HepG2 (cell line): ENCODE data around the gene ETFA. TPM values are rescaled to one million over a fixed set of nuclear protein-coding genes. Genes with fewer than 3 reads are reported as not detected.

ENCODE experiments used
- ATAC-seq: fragments of 200-7000 bp; cut with Tn5 transposase; 3 replicates; pipeline ENCODE4 v1.9.1; 2020; ENCODE audit warnings: mild to moderate bottlenecking, moderate library complexity
- BruUV-seq: library from RNA; stranded (reverse); fragments of 400-500 nt; replicated peaks from 2 replicates; lab custom pipeline; 2021; lab: Mats Ljungman, UMichigan
- CTCF ChIA-PET: fragments of 300-600 bp; formaldehyde crosslinking; extraction: SDS; loops from one replicate; lab custom pipeline; 2021; ENCODE audit warnings: low total read pairs, inconsistent platforms, low intra/inter-chr PET ratio; lab: Yijun Ruan, JAX
- POLR2A ChIA-PET: fragments of 350-600 bp; sonication (Branson Sonifier 250); formaldehyde crosslinking; loops from one replicate; lab custom pipeline; 2020; ENCODE audit warnings: antibody characterized with exemption, inconsistent platforms; lab: Yijun Ruan, JAX
- DNase-seq: peaks from one replicate; pipeline ENCODE4 v3.0.0-alpha.2; 2015; ENCODE audit warnings: low spot score
- FAIRE-seq: peaks from 3 replicates; lab custom pipeline; 2011; peaks lifted over from hg19 to GRCh38; lab: Jason Lieb, UNC
- H2AFZ ChIP-seq: one replicate; pipeline ENCODE4 v1.6.1; 2011; ENCODE audit warnings: low read length, inconsistent platforms
- H3K27ac ChIP-seq: fragments of 300-600 bp; 3 replicates; pipeline ENCODE4 v1.8.0; 2011; ENCODE audit warnings: mixed run types, mild to moderate bottlenecking, mixed read lengths, low read length, inconsistent platforms; ENCODE audit not compliant: insufficient read depth; ENCODE audit errors: extremely low read length
- H3K27me3 ChIP-seq, 2 experiments: fragments of 200-600 bp in 1 of 2; 2 replicates in 1 of 2; 3 replicates in 1 of 2; pipeline versions ENCODE4 v1.6.0 to v1.8.0; 2011; ENCODE audit warnings: low read length in 2 of 2, mild to moderate bottlenecking in 2 of 2, moderate library complexity in 2 of 2, inconsistent platforms in 1 of 2; ENCODE audit not compliant: insufficient read depth in 2 of 2, control insufficient read depth in 1 of 2
- H3K36me3 ChIP-seq, 2 experiments: fragments of 200-600 bp in 1 of 2; replicated peaks in 1 of 2; 2 replicates in 1 of 2; 3 replicates in 1 of 2; pipeline versions ENCODE4 v1.5.1 to v1.8.0; 2011; ENCODE audit warnings: low read length in 2 of 2, inconsistent platforms in 1 of 2; ENCODE audit not compliant: insufficient read depth in 2 of 2, control insufficient read depth in 1 of 2
- H3K4me1 ChIP-seq: 2 replicates; pipeline ENCODE4 v1.5.1; 2012; ENCODE audit warnings: low read length, inconsistent platforms; ENCODE audit not compliant: insufficient read depth
- H3K4me2 ChIP-seq: 2 replicates; pipeline ENCODE4 v1.6.0; 2011; ENCODE audit warnings: low read depth, low read length, inconsistent platforms
- H3K4me3 ChIP-seq, 3 experiments: fragments of 200-600 bp in 1 of 3; sonication (generic), shearing (Covaris generic) in 1 of 3; replicated peaks in 1 of 3; 2 replicates each; pipeline ENCODE4 v1.5.1; 2011 to 2016; ENCODE audit warnings: low read length in 3 of 3, inconsistent platforms in 2 of 3, low read depth in 2 of 3, mild to moderate bottlenecking in 2 of 3, control low read depth in 1 of 3, mixed read lengths in 1 of 3; ENCODE audit not compliant: insufficient read depth in 1 of 3
- H3K79me2 ChIP-seq: one replicate; pipeline ENCODE4 v1.6.1; 2011; ENCODE audit warnings: low read length, inconsistent platforms; ENCODE audit not compliant: insufficient read depth
- H3K9ac ChIP-seq: 2 replicates; pipeline ENCODE4 v1.6.0; 2011; ENCODE audit warnings: mild to moderate bottlenecking, low read depth, low read length, inconsistent platforms; ENCODE audit not compliant: insufficient read depth
- H3K9me3 ChIP-seq: 2 replicates; pipeline ENCODE4 v1.5.1; 2012; ENCODE audit warnings: mild to moderate bottlenecking, low read length
- H4K20me1 ChIP-seq: 2 replicates; pipeline ENCODE4 v1.6.0; 2011; ENCODE audit warnings: inconsistent platforms, mild to moderate bottlenecking, low read length, moderate library complexity; ENCODE audit not compliant: insufficient read depth
- CAMTA2 ChIP-seq: sonication (generic); formaldehyde crosslinking; IDR thresholded peaks from 2 replicates; pipeline ENCODE4 v1.4.0; 2020; ENCODE audit warnings: mild to moderate bottlenecking, missing genetic modification reagents, borderline replicate concordance
- RAD51 ChIP-seq: fragments of 450-650 bp; IDR thresholded peaks from 2 replicates; pipeline ENCODE4 v1.6.1; 2016; ENCODE audit warnings: borderline replicate concordance
- ZFAT ChIP-seq: sonication (generic); formaldehyde crosslinking; conservative IDR thresholded peaks from 2 replicates; pipeline ENCODE4 v1.8.1; 2023; ENCODE audit warnings: missing genetic modification reagents, inconsistent platforms
- ZNF619 ChIP-seq: sonication (generic); formaldehyde crosslinking; IDR thresholded peaks from 2 replicates; pipeline ENCODE4 v1.4.0; 2020; ENCODE audit warnings: mild to moderate bottlenecking, missing genetic modification reagents
- WGBS: methylation state at CpG from one replicate; pipeline ENCODE4 v1.1.6; 2017; ENCODE audit warnings: low lambda C conversion rate; 5-methylcytosine and 5-hydroxymethylcytosine counted together
- in situ Hi-C: cut with HindIII; loops from 2 replicates; pipeline ENCODE4 v1.10.0; 2017; ENCODE audit warnings: low pct_unique_long_range_greater_than_20kb; ENCODE audit not compliant: extremely low pct_ligation_motif_present
- intact Hi-C: fragments of 100-400 bp; cut with micrococcal nuclease; formaldehyde crosslinking; loops from one replicate; pipeline ENCODE4 v1.10.0; 2022; ENCODE audit not compliant: unreplicated experiment
- polyA plus RNA-seq, 8 experiments: library from polyadenylated mRNA; depleted of rRNA in 3 of 8; stranded (reverse) in 7 of 8; unstranded in 1 of 8; fragments of >200 nt; fragmentation: Illumina TruSeq in 4 of 8; extraction: Trizol in 4 of 8; gene quantifications; 2 replicates each; pipeline versions ENCODE4 v1.2.1 to v1.2.3, GENCODE V29; 2011 to 2016; ENCODE audit warnings: low read depth in 4 of 8, missing spikeins in 1 of 8, mixed read lengths in 1 of 8; ENCODE audit not compliant: insufficient read depth in 1 of 8
- total RNA-seq, 5 experiments: library from RNA; depleted of rRNA; stranded (reverse); fragments of >200 nt; fragmentation: Illumina TruSeq; extraction: Trizol; gene quantifications; 2 replicates each; pipeline ENCODE4 v1.2.3, GENCODE V29; 2016; ENCODE audit warnings: low read depth in 1 of 5
- TF ChIP-seq, protein P1 (sequence below): sonication (generic); IDR thresholded peaks from 2 replicates; pipeline ENCODE4 v1.6.1; 2016; ENCODE audit warnings: low read depth, borderline replicate concordance
- TF ChIP-seq, protein P2 (sequence below): sonication (generic); formaldehyde crosslinking; IDR thresholded peaks from 2 replicates; pipeline ENCODE4 v1.4.0; 2020; ENCODE audit warnings: missing genetic modification reagents

The ETFA gene
- total and polyA plus RNA-seq, 2 of the 13 experiments (the other 11 are each of a cell fraction or from before 2014, with no cell fraction given), result 291 to 396 TPM

DNA sequence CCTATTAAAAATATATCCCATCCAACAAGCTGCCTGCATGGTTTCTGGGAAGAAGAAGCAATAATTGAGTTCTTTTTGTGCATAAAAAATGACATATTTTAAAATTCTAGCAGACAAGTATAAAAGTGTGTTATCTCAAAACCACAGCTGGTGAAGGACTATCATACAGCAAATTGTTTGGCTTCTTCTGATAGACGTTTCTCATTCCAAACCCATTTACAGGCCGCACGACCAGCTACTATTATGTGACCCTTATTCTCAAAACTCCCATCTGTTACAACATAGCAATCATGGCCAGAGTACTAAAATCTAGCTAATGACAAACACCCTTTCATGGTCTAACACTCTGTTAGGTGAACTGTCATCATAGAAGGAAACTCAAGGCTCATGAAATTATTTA lies 21.7 kb downstream of the ETFA start:
- in situ Hi-C loops, result no loop called here
- no TSS peak for BruUV-seq
- TF ChIP-seq, protein P1, sequence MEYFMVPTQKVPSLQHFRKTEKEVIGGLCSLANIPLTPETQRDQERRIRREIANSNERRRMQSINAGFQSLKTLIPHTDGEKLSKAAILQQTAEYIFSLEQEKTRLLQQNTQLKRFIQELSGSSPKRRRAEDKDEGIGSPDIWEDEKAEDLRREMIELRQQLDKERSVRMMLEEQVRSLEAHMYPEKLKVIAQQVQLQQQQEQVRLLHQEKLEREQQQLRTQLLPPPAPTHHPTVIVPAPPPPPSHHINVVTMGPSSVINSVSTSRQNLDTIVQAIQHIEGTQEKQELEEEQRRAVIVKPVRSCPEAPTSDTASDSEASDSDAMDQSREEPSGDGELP, result no peak
- no peak for TF ChIP-seq CAMTA2 (CRISPR knock-in tag)
- TF ChIP-seq, protein P2, sequence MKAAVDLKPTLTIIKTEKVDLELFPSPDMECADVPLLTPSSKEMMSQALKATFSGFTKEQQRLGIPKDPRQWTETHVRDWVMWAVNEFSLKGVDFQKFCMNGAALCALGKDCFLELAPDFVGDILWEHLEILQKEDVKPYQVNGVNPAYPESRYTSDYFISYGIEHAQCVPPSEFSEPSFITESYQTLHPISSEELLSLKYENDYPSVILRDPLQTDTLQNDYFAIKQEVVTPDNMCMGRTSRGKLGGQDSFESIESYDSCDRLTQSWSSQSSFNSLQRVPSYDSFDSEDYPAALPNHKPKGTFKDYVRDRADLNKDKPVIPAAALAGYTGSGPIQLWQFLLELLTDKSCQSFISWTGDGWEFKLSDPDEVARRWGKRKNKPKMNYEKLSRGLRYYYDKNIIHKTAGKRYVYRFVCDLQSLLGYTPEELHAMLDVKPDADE, result no peak
- no peak for TF ChIP-seq ZFAT (CRISPR knock-in tag)
- no peak for TF ChIP-seq ZNF619 (CRISPR knock-in tag)
- TF ChIP-seq RAD51, result no peak
- H4K20me1 ChIP-seq, result peaks cover 19% of the 10 kb centered on the region
- H3K36me3 ChIP-seq, result peaks cover 6 to 42% of the 10 kb centered on the region in 2 experiments
- no peak overlapping the region for H3K27ac ChIP-seq
- POLR2A ChIA-PET, result interaction anchor here (0.9 to 1.3 kb wide), 2 partner anchors 21 to 44 kb away, joined by 3 read pairs; no protein-coding TSS in a partner anchor
- H3K4me1 ChIP-seq, result peaks cover 26% of the 10 kb centered on the region
- H3K9ac ChIP-seq, result no peak overlapping the region
- no peak for DNase-seq
- H3K9me3 ChIP-seq, result no peaks in the 10 kb centered on the region
- no peak overlapping the region for H3K4me3 ChIP-seq
- intact Hi-C loops, result loop anchor here (5.0 to 10.0 kb wide), 3 partner anchors 45 to 95 kb away; partner anchors contain the start of gene ISL2
- FAIRE-seq, result no peak
- 87% methylated on average over 3 of the region's 3 CpGs for whole genome bisulfite sequencing
- no peak overlapping the region for H2AFZ ChIP-seq
- no peaks in the 10 kb centered on the region for H3K27me3 ChIP-seq
- no peak for ATAC-seq
- H3K79me2 ChIP-seq, result peaks cover 52% of the 10 kb centered on the region
- H3K4me2 ChIP-seq, result no peak overlapping the region
- CTCF ChIA-PET, result no interaction called here
